Loucy (cell line): ENCODE results near the gene COL8A1.

Experiments
- EZH2phosphoT487 ChIP-seq: fragments of 200-600 bp; IDR thresholded peaks from 2 replicates; pipeline ENCODE4 v1.6.1; 2018; ENCODE audit warnings: antibody characterized with exemption, mild to moderate bottlenecking, moderate library complexity, borderline replicate concordance
- TF ChIP-seq, protein P1 (sequence below): fragments of 200-600 bp; sonication (generic); conservative IDR thresholded peaks from 2 replicates; pipeline ENCODE4 v1.5.1; 2014; ENCODE audit warnings: mild to moderate bottlenecking, antibody characterized with exemption, low read length

DNA sequence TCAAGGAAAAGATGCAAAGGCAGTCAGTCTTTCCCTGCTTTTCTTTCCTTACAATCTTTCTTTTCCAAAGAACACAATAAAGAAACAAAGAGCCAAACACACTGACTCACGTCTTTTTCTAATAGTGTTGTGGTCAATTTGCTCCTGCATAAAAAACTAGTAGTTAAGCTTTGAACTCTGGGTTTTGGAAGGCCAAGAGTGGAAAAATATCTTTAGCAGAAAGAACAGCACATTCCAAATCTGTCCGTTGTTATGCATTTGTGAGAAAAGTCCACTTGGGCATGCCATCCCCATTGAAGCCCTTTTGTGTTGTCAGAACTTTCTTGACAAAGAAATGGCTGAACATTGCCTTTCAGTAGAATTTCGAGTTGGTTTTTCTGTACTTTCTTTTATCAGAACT is 18.2 kb downstream of the COL8A1 start:
- TF ChIP-seq, protein P1, sequence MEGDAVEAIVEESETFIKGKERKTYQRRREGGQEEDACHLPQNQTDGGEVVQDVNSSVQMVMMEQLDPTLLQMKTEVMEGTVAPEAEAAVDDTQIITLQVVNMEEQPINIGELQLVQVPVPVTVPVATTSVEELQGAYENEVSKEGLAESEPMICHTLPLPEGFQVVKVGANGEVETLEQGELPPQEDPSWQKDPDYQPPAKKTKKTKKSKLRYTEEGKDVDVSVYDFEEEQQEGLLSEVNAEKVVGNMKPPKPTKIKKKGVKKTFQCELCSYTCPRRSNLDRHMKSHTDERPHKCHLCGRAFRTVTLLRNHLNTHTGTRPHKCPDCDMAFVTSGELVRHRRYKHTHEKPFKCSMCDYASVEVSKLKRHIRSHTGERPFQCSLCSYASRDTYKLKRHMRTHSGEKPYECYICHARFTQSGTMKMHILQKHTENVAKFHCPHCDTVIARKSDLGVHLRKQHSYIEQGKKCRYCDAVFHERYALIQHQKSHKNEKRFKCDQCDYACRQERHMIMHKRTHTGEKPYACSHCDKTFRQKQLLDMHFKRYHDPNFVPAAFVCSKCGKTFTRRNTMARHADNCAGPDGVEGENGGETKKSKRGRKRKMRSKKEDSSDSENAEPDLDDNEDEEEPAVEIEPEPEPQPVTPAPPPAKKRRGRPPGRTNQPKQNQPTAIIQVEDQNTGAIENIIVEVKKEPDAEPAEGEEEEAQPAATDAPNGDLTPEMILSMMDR: no peak
- no peak for TF ChIP-seq EZH2phosphoT487
